NCI-H2081 treated with DMSO at 0.1 percent for 48 hours (cell line): ENCODE measurements around the gene RIT1.

Experiments used
- DNase-seq: peaks from one replicate; lab custom pipeline; 2025; lab: John Stamatoyannopoulos, UW

The RIT1 gene

GRCh38 chr1:155890251-155890650 lies 20.9 kb downstream of the RIT1 start:
- DNase-seq = no peak

DNA sequence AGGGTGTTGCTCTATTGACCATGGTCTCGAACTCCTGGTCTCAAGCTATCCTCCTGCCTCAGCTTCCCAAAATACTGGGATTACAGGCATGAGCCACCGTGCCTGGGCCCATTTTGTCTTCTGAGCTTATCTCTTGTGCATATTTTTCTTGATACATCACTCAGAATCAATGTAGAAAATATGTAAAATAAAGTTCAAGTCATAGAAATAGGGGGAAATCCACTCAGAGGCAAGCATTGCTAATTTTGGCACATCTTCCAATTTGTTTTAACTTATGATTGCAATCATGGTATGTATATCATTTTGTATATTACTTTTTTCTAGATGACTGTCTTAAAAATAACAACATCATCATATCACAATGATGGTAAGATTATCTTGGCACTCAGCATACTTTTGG lies 21.6 kb downstream of the RIT1 start:
- DNase-seq = no peak

DNA sequence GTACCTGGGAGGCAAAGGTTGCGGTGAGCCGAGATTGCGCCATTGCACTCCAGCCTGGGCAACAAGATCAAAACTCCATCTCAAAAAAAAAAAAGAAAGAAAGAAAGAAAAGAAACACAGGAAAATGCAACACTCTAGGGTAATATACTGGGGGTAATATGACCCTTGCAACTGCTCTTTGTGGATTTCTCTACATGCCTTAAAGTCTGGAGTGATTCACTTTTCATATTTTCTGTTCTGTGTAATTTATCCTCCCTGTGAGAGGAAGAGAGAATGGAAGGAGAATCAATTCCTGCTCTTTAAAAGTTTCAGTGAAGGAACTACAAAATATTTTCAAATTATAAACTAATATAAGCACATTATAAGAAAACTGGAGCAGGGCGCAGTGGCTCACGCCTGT lies 22.7 kb downstream of the RIT1 start:
- DNase-seq = no peak

DNA sequence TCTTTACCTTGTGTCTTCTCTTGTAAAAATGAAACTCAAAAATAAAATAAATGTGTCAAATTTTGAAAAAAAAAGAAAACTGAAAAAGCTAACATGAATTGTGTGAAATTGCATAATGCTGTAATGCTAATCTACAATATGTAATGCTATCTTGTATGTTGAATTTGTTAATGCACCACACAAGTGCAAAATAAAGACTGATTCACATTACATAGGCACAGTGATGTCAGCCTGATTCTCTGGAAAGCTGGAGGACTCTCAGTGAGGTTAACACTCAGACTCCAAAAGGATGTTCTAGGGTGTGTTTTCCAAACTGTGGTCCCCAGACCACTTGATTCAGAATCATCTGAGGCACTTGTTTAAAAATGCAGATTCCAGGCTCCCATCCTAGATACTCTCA lies 26.2 kb downstream of the RIT1 start:
- no peak for DNase-seq

- DNase-seq = no peak
Measured at GRCh38 chr1:155884031-155884960, 26.9 kb downstream of the RIT1 start.

DNA sequence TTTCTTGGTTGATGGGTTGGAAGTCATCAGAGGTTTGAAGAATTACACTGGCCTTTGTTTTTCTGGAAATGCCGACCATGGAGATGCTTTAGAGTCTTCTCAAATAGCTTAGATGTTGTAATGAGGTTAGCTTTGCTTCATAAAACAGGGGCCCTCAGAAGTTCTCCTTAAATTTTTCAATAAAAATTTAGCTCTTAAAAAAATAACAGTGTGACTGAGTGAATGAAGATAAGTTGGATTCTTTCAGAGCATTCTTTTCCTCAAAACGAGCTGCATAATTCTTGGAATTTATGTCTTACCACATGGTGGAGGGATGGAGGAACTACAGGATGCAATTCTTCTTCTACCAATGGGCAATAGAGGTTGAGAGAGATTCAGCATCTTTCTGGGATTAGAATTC lies 28.4 kb downstream of the RIT1 start:
- DNase-seq = no peak

DNA sequence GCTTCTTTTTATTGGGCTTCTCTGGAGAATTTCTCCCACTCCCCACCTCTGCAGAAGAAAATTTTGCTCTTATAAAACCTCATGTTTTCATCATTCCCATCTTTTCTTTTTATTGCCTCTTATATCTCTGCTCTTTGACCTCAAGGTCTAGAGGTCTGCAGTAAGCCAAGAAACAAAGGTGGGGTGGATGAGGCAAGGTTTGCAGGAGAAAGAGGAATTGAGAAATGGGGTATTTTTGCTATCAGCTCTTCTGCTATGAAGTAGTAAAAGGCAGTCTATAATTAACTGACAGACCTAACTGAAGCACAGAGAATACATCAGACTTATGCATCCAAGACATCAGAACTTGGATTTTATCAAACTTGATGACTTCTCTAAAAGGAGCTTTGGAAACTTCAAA lies 28.9 kb downstream of the RIT1 start:
- no peak for DNase-seq

DNA sequence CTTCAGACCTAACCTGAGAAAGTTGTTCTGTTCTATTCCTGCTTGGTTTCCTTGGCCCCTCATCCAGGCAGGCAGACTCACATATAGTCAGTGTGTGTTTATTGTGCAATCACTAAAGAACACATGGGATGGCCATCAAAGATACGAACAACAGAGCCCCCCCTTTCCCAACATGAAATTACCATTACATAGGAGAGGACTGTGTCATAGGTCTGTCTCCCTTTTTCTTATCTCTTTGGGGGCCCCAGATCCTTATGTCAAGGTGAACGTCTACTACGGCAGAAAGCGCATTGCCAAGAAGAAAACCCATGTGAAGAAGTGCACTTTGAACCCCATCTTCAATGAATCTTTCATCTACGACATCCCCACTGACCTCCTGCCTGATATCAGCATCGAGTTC lies 30.2 kb downstream of the RIT1 start:
- no peak for DNase-seq

DNA sequence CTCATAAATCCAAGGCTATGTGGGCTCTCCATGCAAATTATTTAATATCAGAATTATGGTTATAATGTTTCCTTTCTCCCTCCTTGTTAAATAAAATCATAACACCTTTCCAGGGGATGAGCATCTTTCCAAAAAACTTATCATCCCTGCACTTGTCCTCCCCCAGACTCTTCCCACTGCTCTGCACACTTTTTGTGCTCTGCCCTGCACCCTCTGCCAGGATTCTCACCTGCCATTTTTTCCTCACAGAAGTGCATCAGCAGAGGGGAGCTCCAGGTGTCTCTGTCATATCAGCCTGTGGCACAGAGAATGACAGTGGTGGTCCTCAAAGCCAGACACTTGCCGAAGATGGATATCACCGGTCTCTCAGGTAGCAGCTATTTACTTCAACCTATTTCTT lies 30.9 kb downstream of the RIT1 start:
- DNase-seq = no peak

- DNase-seq = no peak
Measured at GRCh38 chr1:155877945-155878344, 33.2 kb downstream of the RIT1 start.

- DNase-seq = peak; percentile 28
Measured at GRCh38 chr1:155873860-155874259, 37.3 kb downstream of the RIT1 start.

- DNase-seq = no peak
Measured at GRCh38 chr1:155872527-155872926, 38.6 kb downstream of the RIT1 start.

DNA sequence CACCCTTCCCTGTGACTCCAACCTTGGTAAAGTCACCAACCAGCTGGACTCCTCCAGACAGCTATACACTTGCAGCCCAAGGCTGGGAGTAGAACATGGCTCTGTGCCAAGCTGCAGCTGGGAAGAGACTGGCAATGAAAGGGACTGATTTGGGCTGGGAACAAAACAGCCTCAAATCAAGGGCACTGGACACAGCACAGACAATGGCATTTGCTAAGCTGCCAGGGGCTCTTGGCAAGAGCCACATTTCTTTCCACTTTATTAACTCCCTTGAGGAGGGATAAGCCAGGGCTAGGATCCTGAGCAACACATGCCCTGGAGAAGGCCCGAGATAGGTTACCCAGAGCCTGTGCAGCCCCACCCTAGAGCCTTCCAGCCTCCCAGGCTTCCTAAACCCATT lies 39.8 kb downstream of the RIT1 start:
- DNase-seq = peak; percentile 21

- no peak for DNase-seq
Measured at GRCh38 chr1:155867766-155868165, 43.4 kb downstream of the RIT1 start.

DNA sequence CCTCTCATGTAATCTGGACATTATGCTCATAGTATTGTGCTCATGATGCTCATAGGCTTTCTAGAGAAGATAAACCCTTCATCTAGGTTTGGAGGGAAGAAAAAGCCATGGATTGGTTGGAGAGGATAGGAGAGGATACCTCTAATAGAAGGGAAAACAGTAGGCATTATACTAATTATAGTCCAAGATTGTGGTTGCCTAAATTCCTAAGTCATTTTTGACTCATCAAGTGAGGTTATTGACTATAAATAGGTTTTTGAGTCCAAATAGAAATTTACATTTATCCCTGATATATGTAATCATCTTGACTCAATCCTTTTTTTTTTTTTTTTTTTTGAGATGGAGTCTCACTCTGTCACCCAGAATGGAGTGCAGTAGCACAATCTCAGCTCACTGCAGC lies 46.8 kb downstream of the RIT1 start:
- DNase-seq = no peak

GRCh38 chr1:155861896-155862295 lies 49.3 kb downstream of the RIT1 start:
- DNase-seq = no peak

GRCh38 chr1:155860970-155861510 lies 50.1 kb downstream of the RIT1 start:
- DNase-seq = no peak

DNA sequence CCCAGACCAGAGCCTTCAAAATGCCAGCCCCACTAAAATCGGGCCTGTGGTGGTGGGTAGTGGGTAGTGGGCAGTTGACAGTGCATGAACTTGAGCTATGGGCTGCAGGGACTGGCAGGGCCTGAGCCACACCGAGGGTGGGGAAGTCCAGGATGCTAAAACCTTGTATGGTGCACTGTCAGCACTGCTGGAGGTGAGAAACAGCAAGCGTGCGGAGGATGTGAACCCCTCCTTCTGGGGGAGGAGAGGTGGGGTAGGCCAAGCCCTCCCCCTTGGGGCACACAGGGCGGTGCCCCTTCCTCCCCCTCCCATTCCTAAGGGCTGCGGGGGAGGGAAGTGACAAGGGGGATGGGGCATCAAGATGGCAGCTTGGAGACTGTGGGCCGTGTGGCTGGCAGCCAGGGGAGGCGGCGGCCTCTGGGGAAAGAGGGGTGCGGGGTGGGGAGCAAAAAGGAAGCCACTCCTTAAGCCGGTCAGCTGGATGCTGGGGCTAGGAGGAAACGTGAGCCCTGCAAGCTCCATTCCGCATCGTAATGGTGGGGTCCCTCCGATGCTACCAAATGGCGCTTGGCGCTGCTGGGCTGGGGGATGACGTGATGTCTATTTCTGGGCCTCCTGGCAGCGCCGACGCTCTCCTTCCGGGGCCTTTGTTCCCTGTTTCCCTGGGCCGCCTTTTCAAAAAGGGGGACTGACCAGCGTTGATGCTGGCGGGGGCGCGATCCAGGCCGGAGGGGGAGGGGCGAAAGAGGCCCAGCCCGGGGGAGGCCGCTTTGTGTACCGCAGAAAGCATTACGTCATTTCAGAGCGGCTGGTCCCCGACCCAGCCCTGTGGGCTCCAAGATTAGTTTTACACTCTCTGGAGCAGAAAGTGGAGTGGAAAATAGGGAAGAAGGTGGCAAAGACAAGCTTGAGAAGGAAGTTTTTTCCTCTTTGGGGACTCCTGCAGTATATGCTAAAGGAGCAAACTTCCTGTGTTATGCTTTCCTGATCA lies 51.0 kb downstream of the RIT1 start:
- peak; percentile 79 for DNase-seq

GRCh38 chr1:155859234-155859829 lies 51.8 kb downstream of the RIT1 start, which contains the start of gene SYT11:
Gene SYT11, plus strand, starts transcription at chr1:155859567. Its CDS starts 195 bp downstream, at chr1:155859762.
- DNase-seq = peak; percentile 95

GRCh38 chr1:155858800-155859233 lies 52.3 kb downstream of the RIT1 start:
- DNase-seq = no peak

GRCh38 chr1:155856975-155857930 lies 53.9 kb downstream of the RIT1 start, which contains the start of gene GON4L:
Gene GON4L, minus strand, starts transcription at chr1:155857214. Its CDS starts 3,434 bp downstream, at chr1:155853780.
- DNase-seq = peak; percentile 90
